Naive thymus-derived CD4-positive, alpha-beta T cell (primary cell): ENCODE data around the gene ECM1. TPM values are rescaled to one million over a fixed set of nuclear protein-coding genes. Genes with fewer than 3 reads are reported as not detected.

Experiments used
- ATAC-seq: fragments of 150-1000 bp; cut with Tn5 transposase; 2 replicates; pipeline ENCODE4 v1.10.0; 2021; ENCODE audit warnings: mild to moderate bottlenecking, moderate library complexity
- CTCF ChIA-PET: fragments of 350-600 bp; sonication (Branson Sonifier 250); formaldehyde crosslinking; loops from one replicate; lab custom pipeline; 2021; ENCODE audit warnings: antibody characterized with exemption; lab: Charles Lee
- POLR2A ChIA-PET: fragments of 350-600 bp; sonication (Branson Sonifier 250); formaldehyde crosslinking; loops from one replicate; lab custom pipeline; 2021; ENCODE audit warnings: antibody characterized with exemption, inconsistent platforms; lab: Charles Lee
- DNase-seq, 9 donors: peaks; one replicate each; pipeline versions ENCODE4 v3.0.0 to v3.0.0-alpha.2; 2020 to 2022; ENCODE audit warnings: mixed read lengths in 1 of 9
- H3K27ac ChIP-seq: one replicate; pipeline ENCODE4 v1.7.0; 2013; ENCODE audit warnings: mild to moderate bottlenecking, low read depth, low read length, moderate library complexity
- H3K27me3 ChIP-seq, 2 donors: one replicate each; pipeline ENCODE4 v1.7.0; 2013; ENCODE audit warnings: low read length in 2 of 2, mild to moderate bottlenecking in 2 of 2, moderate library complexity in 2 of 2; ENCODE audit not compliant: control insufficient read depth in 2 of 2, insufficient read depth in 2 of 2
- H3K36me3 ChIP-seq, 3 experiments: 1 replicate in 2 of 3; 2 replicates in 1 of 3; pipeline ENCODE4 v1.7.0; 2013; ENCODE audit warnings: low read length in 3 of 3, mild to moderate bottlenecking in 3 of 3, moderate library complexity in 1 of 3; ENCODE audit not compliant: insufficient read depth in 3 of 3, control insufficient read depth in 2 of 3
- H3K4me1 ChIP-seq, 2 donors: one replicate each; pipeline ENCODE4 v1.7.0; 2013; ENCODE audit warnings: low read length in 2 of 2, mild to moderate bottlenecking in 2 of 2, moderate library complexity in 1 of 2; ENCODE audit not compliant: control insufficient read depth in 2 of 2, insufficient read depth in 2 of 2
- H3K4me3 ChIP-seq: 2 replicates; pipeline ENCODE4 v1.7.0; 2013; ENCODE audit warnings: mild to moderate bottlenecking, low read length
- H3K9me3 ChIP-seq, 3 experiments: 1 replicate in 2 of 3; 2 replicates in 1 of 3; pipeline ENCODE4 v1.7.0; 2013; ENCODE audit warnings: low read length in 3 of 3; ENCODE audit not compliant: control insufficient read depth in 2 of 3
- H3K27ac Mint-ChIP-seq, 9 donors: one replicate each; pipeline ENCODE4 v1.8.0; 2020 to 2022; ENCODE audit warnings: mixed read lengths in 9 of 9, mild to moderate bottlenecking in 8 of 9, moderate library complexity in 5 of 9, inconsistent platforms in 2 of 9
- H3K27me3 Mint-ChIP-seq, 5 donors: one replicate each; pipeline ENCODE4 v1.8.0; 2021 to 2022; ENCODE audit warnings: mixed read lengths in 5 of 5, mild to moderate bottlenecking in 1 of 5
- H3K36me3 Mint-ChIP-seq, 5 donors: one replicate each; pipeline ENCODE4 v1.8.0; 2020 to 2022; ENCODE audit warnings: mixed read lengths in 5 of 5, mild to moderate bottlenecking in 3 of 5, inconsistent platforms in 1 of 5
- H3K4me1 Mint-ChIP-seq, 7 donors: one replicate each; pipeline ENCODE4 v1.8.0; 2020 to 2022; ENCODE audit warnings: mixed read lengths in 7 of 7, mild to moderate bottlenecking in 3 of 7, inconsistent platforms in 1 of 7
- H3K4me3 Mint-ChIP-seq, 10 donors: one replicate each; pipeline ENCODE4 v1.8.0; 2020 to 2022; ENCODE audit warnings: mild to moderate bottlenecking in 10 of 10, mixed read lengths in 10 of 10, moderate library complexity in 6 of 10, inconsistent platforms in 2 of 10
- H3K9me3 Mint-ChIP-seq, 11 donors: one replicate each; pipeline ENCODE4 v1.8.0; 2020 to 2022; ENCODE audit warnings: mixed read lengths in 11 of 11, mild to moderate bottlenecking in 4 of 11, inconsistent platforms in 1 of 11, moderate library complexity in 1 of 11
- intact Hi-C, 2 donors: fragments of 100-400 bp; cut with micrococcal nuclease; formaldehyde crosslinking; loops; one replicate each; pipeline ENCODE4 v1.15.1; 2023
- polyA plus RNA-seq, 2 donors: library from polyadenylated mRNA; unstranded; fragments of 300-500 nt; fragmentation: Illumina TruSeq; gene quantifications; one replicate each; pipeline ENCODE4 v1.2.3, GENCODE V29; 2021
- total RNA-seq, 6 experiments: library from RNA in 5 of 6; stranded (reverse) in 5 of 6; gene quantifications; 1 replicate in 5 of 6; 2 replicates in 1 of 6; pipeline ENCODE4 v1.2.3 and lab custom pipeline; 2021 to 2026

ECM1 gene
- total and polyA plus RNA-seq, 7 experiments from 2014 or later, result 0.29 to 2.4 (median 1.4) TPM; not detected in 2

DNA sequence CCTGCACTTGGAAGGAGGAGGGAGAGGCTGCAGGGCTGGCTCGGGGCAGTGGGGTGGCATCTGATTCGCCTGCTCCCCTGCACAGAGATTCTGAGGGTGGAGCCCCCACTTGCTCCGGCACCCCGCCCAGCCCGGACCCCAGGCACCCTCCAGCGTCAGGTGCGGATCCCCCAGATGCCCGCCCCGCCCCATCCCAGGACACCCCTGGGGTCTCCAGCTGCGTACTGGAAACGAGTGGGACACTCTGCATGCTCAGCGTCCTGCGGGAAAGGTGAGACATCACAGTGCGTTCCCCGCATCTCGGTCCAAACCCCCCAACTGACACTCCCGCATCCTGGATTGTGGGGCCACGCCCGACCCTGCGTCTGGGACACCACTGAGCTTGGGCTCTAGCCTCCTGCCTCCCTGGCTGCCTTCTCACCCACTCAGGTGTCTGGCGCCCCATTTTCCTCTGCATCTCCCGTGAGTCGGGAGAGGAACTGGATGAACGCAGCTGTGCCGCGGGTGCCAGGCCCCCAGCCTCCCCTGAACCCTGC is 49.2 kb downstream of the ECM1 start:
- H3K36me3 Mint-ChIP-seq, result peaks cover 0 to 6% (median 0%) of the 10 kb centered on the region in 5 donors
- no peak overlapping the region for H3K27ac ChIP-seq
- no peak overlapping the region for H3K4me3 Mint-ChIP-seq
- peaks cover 9 to 10% of the 10 kb centered on the region in 2 donors for H3K4me1 ChIP-seq
- H3K4me3 ChIP-seq, result no peak overlapping the region
- intact Hi-C loops, result no loop called here
- H3K27me3 ChIP-seq, result no peaks in the 10 kb centered on the region
- H3K27ac Mint-ChIP-seq, result no peak overlapping the region
- no peaks in the 10 kb centered on the region for H3K27me3 Mint-ChIP-seq
- no peaks in the 10 kb centered on the region for H3K9me3 ChIP-seq
- ATAC-seq (no peak), DNase-seq (no peak)
- CTCF ChIA-PET, result interaction anchor here (0.6 to 13.2 kb wide), 2 partner anchors 18 to 62 kb away, joined by 6 to 272 read pairs; no protein-coding TSS in a partner anchor
- POLR2A ChIA-PET, result interaction anchor here (0.8 to 1.8 kb wide), 2 partner anchors 20 to 72 kb away, joined by 3 to 7 read pairs; partner anchors contain the start of gene ENSA
- H3K9me3 Mint-ChIP-seq, result no peaks in the 10 kb centered on the region
- H3K4me1 Mint-ChIP-seq, result peaks cover 10 to 31% (median 22%) of the 10 kb centered on the region in 7 donors
- peaks cover 0 to 5% (median 0%) of the 10 kb centered on the region in 3 experiments for H3K36me3 ChIP-seq

- Mint-ChIP-seq H3K27ac (no peak overlapping the region), H3K36me3 (peaks cover 0 to 6% (median 3%) of the 10 kb centered on the region in 5 donors), H3K9me3 (no peaks in the 10 kb centered on the region), H3K4me1 (peaks cover 11 to 29% (median 20%) of the 10 kb centered on the region in 7 donors), H3K27me3 (no peaks in the 10 kb centered on the region), H3K4me3 (no peak overlapping the region)
- ATAC-seq, result no peak
- H3K27me3 ChIP-seq, result no peaks in the 10 kb centered on the region
- POLR2A ChIA-PET, result interaction anchor here (0.5 to 11.4 kb wide), 4 partner anchors 9 to 394 kb away, joined by 3 to 254 read pairs (median 5); partner anchors contain the start of gene ADAMTSL4
- H3K4me3 ChIP-seq, result no peak overlapping the region
- H3K27ac ChIP-seq, result no peak overlapping the region
- peaks cover 0 to 5% (median 0%) of the 10 kb centered on the region in 3 experiments for H3K36me3 ChIP-seq
- H3K9me3 ChIP-seq, result no peaks in the 10 kb centered on the region
- DNase-seq, result no peak
- H3K4me1 ChIP-seq, result peaks cover 10 to 16% of the 10 kb centered on the region in 2 donors
- intact Hi-C loops, result no loop called here
- CTCF ChIA-PET, result interaction anchor here (0.6 to 13.2 kb wide), 3 partner anchors 19 to 361 kb away, joined by 3 to 300 read pairs (median 272); partner anchors contain the start of gene MCL1
Observed at GRCh38 chr1:150557813-150558212, 49.9 kb downstream of the ECM1 start.

DNA sequence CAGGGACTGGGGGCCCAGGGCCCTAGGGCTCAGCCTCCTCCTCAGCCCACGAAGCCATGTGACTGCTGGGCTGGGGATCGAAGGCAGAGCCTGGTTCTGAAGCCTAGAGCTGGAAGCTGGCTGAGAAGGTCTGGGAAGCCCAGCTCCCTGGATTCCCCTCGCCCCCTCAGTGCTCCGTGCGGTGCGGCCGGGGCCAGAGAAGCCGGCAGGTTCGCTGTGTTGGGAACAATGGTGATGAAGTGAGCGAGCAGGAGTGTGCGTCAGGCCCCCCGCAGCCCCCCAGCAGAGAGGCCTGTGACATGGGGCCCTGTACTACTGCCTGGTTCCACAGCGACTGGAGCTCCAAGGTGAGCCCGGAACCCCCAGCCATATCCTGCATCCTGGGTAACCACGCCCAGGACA is 50.4 kb downstream of the ECM1 start:
- no peaks in the 10 kb centered on the region for H3K9me3 ChIP-seq
- ChIA-PET POLR2A (interaction anchor here (0.5 to 13.8 kb wide), 4 partner anchors 9 to 394 kb away, joined by 3 to 1237 read pairs (median 128); partner anchors contain the start of genes ADAMTSL4 and MCL1), CTCF (interaction anchor here (6.0 to 13.2 kb wide), 3 partner anchors 19 to 70 kb away, joined by 57 to 300 read pairs (median 272); partner anchors contain the start of genes ENSA and MCL1)
- Mint-ChIP-seq H3K4me3 (no peak overlapping the region), H3K27ac (no peak overlapping the region), H3K36me3 (peaks cover 0 to 6% (median 3%) of the 10 kb centered on the region in 5 donors), H3K9me3 (no peaks in the 10 kb centered on the region), H3K27me3 (no peaks in the 10 kb centered on the region), H3K4me1 (peaks cover 16 to 32% (median 23%) of the 10 kb centered on the region in 7 donors)
- peaks cover 0 to 5% (median 0%) of the 10 kb centered on the region in 3 experiments for H3K36me3 ChIP-seq
- H3K27me3 ChIP-seq, result no peaks in the 10 kb centered on the region
- ATAC-seq (no peak), DNase-seq (no peak)
- intact Hi-C loops, result no loop called here
- peaks cover 15 to 21% of the 10 kb centered on the region in 2 donors for H3K4me1 ChIP-seq
- H3K4me3 ChIP-seq, result no peak overlapping the region
- H3K27ac ChIP-seq, result no peak overlapping the region

- H3K36me3 Mint-ChIP-seq, result peaks cover 0 to 6% (median 5%) of the 10 kb centered on the region in 5 donors
- no peaks in the 10 kb centered on the region for H3K9me3 ChIP-seq
- H3K4me1 Mint-ChIP-seq, result peaks cover 23 to 39% (median 30%) of the 10 kb centered on the region in 7 donors
- no peak overlapping the region for H3K4me3 Mint-ChIP-seq
- no peaks in the 10 kb centered on the region for H3K9me3 Mint-ChIP-seq
- peaks cover 0 to 5% (median 0%) of the 10 kb centered on the region in 3 experiments for H3K36me3 ChIP-seq
- H3K4me3 ChIP-seq, result no peak overlapping the region
- ChIA-PET CTCF (interaction anchor here (0.6 to 13.2 kb wide), 8 partner anchors 9 to 137 kb away, joined by 3 to 300 read pairs (median 8); partner anchors contain the start of genes ENSA and MCL1), POLR2A (interaction anchor here (0.7 to 13.8 kb wide), 7 partner anchors 8 to 303 kb away, joined by 3 to 1237 read pairs (median 7); partner anchors contain the start of genes ADAMTSL4 and MCL1)
- no peak overlapping the region for H3K27ac ChIP-seq
- intact Hi-C loops, result no loop called here
- H3K27ac Mint-ChIP-seq, result no peak overlapping the region
- H3K27me3 Mint-ChIP-seq, result no peaks in the 10 kb centered on the region
- peaks cover 18 to 27% of the 10 kb centered on the region in 2 donors for H3K4me1 ChIP-seq
- H3K27me3 ChIP-seq, result no peaks in the 10 kb centered on the region
- ATAC-seq (no peak), DNase-seq (peak in 1 of 9 donors; percentile 8)
Observed at GRCh38 chr1:150558761-150559655, 51.1 kb downstream of the ECM1 start.

DNA sequence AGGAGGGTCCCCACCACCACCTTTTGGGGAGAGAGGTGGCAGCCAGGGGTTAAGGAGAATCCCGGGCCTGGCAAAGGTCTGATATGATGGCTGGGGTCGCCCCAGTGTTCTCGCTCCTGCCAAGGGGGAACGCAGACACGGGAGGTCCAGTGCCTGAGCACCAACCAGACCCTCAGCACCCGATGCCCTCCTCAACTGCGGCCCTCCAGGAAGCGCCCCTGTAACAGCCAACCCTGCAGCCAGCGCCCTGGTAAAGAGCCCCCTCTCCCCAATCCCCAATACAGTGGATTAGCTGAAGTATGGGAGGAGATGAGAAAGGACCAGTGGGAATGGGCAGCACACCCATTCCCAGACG is 51.7 kb downstream of the ECM1 start:
- H3K9me3 Mint-ChIP-seq, result no peaks in the 10 kb centered on the region
- H3K27me3 Mint-ChIP-seq, result no peaks in the 10 kb centered on the region
- peaks cover 24 to 33% of the 10 kb centered on the region in 2 donors for H3K4me1 ChIP-seq
- ChIA-PET POLR2A (interaction anchor here (0.7 to 13.8 kb wide), 6 partner anchors 8 to 304 kb away, joined by 3 to 1237 read pairs (median 10); partner anchors contain the start of gene MCL1), CTCF (interaction anchor here (0.6 to 13.2 kb wide), 11 partner anchors 8 to 137 kb away, joined by 3 to 300 read pairs (median 5); partner anchors contain the start of genes ENSA, FALEC and MCL1)
- H3K36me3 Mint-ChIP-seq, result peaks cover 0 to 6% (median 5%) of the 10 kb centered on the region in 5 donors
- peaks cover 26 to 43% (median 35%) of the 10 kb centered on the region in 7 donors for H3K4me1 Mint-ChIP-seq
- H3K27me3 ChIP-seq, result no peaks in the 10 kb centered on the region
- H3K27ac Mint-ChIP-seq, result peak overlapping the region in 7 of 9 donors; percentile 75 to 100 (median 97)
- H3K4me3 Mint-ChIP-seq, result peak overlapping the region in 4 of 10 donors; percentile 87 to 99 (median 97)
- H3K4me3 ChIP-seq, result peak overlapping the region; percentile 43
- H3K36me3 ChIP-seq, result peaks cover 0 to 5% (median 0%) of the 10 kb centered on the region in 3 experiments
- DNase-seq (no peak), ATAC-seq (no peak)
- H3K27ac ChIP-seq, result peak overlapping the region; percentile 97
- intact Hi-C loops, result loop anchor here (1.0 to 10.0 kb wide), 17 partner anchors 51 to 498 kb away; partner anchors contain the start of genes SETDB1 (in 2 of the 2), TARS2 (in 2 of the 2), ARNT (in 1 of the 2) and CA14 (in 1 of the 2)
- no peaks in the 10 kb centered on the region for H3K9me3 ChIP-seq
